HG02885 (cell line): ENCODE results near the gene ABCA1.

Experiments used
- ATAC-seq: cut with Tn5 transposase; IDR thresholded peaks from one replicate; pipeline ENCODE4 v1.9.1; 2021; ENCODE audit warnings: mild to moderate bottlenecking; ENCODE audit not compliant: unreplicated experiment, poor library complexity

The ABCA1 gene

GRCh38 chr9:104853159-104853558 is 74.8 kb downstream of the ABCA1 start:
- ATAC-seq: no peak

- ATAC-seq: no peak
Measured at GRCh38 chr9:104851546-104851920, 76.4 kb downstream of the ABCA1 start.

GRCh38 chr9:104850786-104851545 is 77.0 kb downstream of the ABCA1 start:
- no peak for ATAC-seq

GRCh38 chr9:104849023-104849422 is 78.9 kb downstream of the ABCA1 start:
- ATAC-seq: no peak

GRCh38 chr9:104844710-104845109 is 83.2 kb downstream of the ABCA1 start:
- ATAC-seq: no peak

GRCh38 chr9:104843644-104844240 is 84.2 kb downstream of the ABCA1 start:
- ATAC-seq: no peak

- ATAC-seq: no peak
Measured at GRCh38 chr9:104842698-104843097, 85.3 kb downstream of the ABCA1 start.

- no peak for ATAC-seq
Measured at GRCh38 chr9:104841601-104842141, 86.3 kb downstream of the ABCA1 start.

GRCh38 chr9:104838958-104839357 is 89.0 kb downstream of the ABCA1 start:
- no peak for ATAC-seq

- no peak for ATAC-seq
Measured at GRCh38 chr9:104836767-104837166, 91.2 kb downstream of the ABCA1 start.

- no peak for ATAC-seq
Measured at GRCh38 chr9:104836235-104836634, 91.7 kb downstream of the ABCA1 start.

GRCh38 chr9:104835161-104835560 is 92.8 kb downstream of the ABCA1 start:
- ATAC-seq: no peak

- ATAC-seq: no peak
Measured at GRCh38 chr9:104833696-104834095, 94.3 kb downstream of the ABCA1 start.

GRCh38 chr9:104831681-104832080 is 96.3 kb downstream of the ABCA1 start:
- no peak for ATAC-seq

GRCh38 chr9:104826911-104827310 is 101.0 kb downstream of the ABCA1 start:
- no peak for ATAC-seq

GRCh38 chr9:104826079-104826775 is 101.7 kb downstream of the ABCA1 start:
- no peak for ATAC-seq

GRCh38 chr9:104820336-104820735 is 107.6 kb downstream of the ABCA1 start:
- ATAC-seq: no peak

GRCh38 chr9:104819033-104819432 is 108.9 kb downstream of the ABCA1 start:
- no peak for ATAC-seq

- ATAC-seq: no peak
Measured at GRCh38 chr9:104817437-104817836, 110.5 kb downstream of the ABCA1 start.

GRCh38 chr9:104815851-104816565 is 111.9 kb downstream of the ABCA1 start:
- no peak for ATAC-seq
